ENCODE data around the gene SPTSSA.
"Not testable (repeated sequence)": the region's sequence is repeated elsewhere in the genome, so short reads cannot be mapped to it uniquely, and the experiment has no call there.

SPTSSA gene

DNA sequence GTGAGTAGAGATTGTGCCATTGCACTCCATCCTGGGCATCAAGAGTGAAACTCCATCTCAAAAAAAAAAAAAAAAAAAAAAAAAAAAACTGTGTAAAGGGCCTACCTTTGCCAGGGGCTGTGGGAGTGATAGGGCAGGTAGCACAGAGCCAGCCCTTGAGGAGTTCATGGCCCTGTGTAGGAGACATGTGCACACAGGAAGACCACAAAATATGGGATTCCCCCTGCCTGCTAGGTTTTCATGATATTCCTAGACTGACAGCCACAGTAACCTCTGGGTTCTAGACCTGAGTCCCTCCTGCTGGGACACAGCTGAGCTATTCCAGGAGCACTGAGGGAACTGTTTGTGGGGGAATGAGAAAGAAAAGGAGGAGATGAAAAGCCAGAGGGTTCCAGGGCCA, 8.3 kb upstream of the SPTSSA start:
- no peak for DNase-seq

DNA sequence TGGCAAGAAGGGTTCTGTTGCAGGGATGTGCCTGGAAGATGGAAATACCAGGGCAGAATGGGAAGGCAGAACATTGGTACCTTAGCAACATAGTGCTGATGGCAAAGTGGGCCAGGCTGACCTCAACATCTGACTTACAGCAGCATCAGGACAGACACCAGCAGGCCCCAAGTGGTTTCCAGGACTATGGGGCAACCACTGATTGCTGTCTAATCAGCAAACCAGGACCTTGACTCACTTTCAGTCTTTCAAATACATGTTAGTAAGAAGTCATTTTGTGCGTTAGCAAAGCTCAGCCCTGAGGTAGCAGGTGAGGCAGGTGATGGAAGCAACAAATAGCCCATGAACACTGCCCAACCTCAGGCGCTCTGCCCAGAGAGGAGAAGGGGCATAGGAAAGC, 4.7 kb upstream of the SPTSSA start:
- no peak for DNase-seq

DNA sequence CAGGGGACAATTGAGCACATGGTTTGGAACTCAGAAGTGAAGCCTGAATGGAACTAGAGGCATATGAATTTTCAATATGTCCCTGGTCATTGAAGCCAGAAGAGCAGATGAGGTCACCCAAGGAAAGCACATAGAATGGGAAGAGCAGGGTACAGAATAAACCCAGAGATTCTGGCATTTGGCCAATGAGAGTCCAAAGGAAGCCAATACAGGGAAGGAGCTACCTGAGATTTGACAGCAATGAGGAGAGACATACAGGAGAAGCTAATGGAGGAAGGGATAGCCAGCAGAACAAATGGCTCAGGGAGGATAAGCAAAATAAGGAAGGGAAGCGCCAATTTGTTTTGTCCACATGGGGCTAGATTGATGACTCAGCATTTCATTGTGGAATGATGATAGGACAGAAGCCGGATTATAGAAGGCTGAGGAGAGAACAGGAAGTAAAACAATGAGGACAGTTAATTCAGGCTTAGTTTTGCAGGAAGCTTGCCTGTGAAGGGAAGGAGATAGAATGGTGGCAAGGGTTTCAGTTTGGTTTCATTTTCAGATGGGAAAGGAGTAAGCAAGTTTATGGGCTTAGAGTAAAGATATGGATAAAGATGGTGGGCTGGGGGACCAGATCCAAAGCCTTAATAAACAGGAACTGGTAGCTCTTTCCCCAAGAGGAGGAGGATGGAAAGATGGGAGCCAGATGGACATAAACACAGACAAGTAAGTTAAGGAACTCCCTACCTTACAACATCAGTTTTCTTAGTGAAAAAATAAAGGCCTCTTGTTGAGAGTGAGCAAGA, 3.2 kb upstream of the SPTSSA start:
- DNase-seq: peak in 2 of 3 experiments; percentile 8 to 29

DNA sequence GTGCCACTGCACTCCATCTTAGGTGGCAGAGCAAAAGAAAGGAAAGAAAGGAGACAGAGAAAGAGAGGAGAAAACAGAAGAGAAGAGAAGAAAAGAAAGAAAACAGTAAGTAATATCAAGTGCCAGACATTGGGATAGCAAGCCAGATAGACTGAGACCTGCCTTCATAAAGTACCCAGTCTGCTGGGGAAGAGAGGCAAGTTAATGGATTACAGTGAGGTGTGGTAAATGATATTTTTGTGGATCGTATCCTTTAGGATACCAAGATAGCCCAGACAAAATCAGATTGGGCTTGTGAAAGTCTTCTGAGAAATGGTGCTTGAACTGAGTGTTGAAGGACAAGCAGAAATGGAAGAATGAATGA, 1.5 kb upstream of the SPTSSA start:
- DNase-seq: no peak

DNA sequence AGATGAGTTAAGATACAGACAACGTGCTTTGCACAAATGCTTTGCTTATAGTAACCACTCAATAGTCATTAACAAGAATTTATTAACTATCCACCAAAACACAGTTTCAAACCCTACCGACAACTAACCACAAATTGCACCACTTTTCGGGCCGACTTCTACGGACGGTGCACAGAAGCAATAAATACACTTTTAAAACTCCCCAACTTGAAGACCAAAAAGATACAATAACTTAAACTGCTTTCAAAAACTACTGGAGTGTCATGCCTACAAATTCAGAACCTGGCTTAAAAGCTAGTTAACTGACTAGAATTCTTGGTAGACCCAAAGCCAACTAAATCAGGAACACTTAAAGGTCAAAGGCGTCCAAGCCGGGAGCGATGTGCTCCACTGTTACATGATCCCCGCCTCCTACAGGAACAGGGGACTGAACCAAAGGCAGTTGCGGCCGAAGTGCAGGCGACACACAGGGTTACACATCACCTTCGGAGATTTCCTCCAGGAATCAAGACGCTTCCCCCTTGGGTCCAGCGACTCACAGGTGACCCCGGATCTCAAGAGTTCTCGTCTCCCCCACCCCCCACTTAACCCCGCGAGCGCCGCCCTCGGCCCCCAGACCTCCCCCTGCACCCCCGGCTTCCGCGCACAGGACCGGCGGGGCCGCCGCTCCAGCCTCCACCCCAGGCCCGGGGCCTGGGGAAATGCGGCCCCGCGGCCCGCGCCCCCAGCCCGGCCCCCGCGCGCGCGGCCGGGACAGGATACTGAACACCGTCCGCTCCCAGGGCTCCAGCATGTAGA, 507 bp downstream of the SPTSSA start:
- DNase-seq: peak; percentile 57 to 82 (median 75)

DNA sequence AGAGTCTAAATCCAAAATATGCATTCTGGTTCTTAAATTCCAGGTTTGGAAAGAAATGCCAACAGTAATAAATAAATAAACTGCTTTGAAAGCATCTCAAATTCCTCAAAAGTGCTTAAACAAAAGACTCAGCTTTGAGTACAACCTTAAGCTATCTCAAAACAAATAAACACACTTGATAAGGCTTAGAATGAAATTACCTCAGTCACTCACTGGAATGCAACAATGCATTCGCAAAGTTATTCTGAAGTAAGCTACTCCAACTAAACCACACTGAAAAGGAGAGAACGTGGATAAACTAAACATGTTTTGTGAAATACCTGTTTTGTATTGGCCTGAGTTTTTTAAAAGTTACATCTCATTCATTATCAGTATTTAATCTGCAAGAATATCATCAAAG, 1.2 kb downstream of the SPTSSA start:
- DNase-seq: peak in 1 of 3 experiments; percentile 42

DNA sequence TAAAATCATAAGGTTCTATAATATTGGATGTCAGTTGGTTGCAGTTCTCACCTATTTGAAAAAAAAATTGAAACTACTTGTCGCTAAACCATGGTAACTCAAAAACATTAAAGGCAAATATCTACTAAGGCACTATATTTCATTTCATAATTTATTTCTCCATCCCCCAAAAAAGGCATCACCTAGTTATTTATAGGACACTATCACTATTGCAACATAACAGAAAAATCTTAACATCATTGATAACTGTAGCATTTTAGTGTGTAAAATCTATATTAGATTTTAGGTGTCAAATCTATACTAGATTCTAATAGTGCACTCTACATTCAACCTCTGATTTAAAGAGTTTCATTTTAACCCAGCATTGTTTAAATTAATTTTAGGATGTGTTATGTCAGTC, 1.7 kb downstream of the SPTSSA start:
- no peak for DNase-seq

DNA sequence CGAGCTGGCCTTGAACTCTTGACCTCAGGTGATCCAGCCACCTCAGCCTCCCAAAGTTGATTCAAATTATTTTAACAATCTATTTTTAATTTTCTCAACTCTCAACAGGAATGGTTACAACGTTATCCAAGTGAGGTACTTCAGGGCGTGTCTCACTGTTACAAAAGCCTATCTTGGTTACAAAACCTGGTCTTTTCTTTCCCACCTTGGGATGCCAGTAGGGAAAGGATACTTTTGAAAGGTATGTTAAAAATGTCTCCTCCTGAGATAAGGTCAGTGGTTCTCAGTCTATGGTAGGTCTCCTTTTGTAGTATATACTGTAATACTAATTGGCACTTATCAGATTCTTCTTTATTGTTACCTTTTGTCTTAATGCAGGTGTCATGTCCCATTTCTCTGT, 4.9 kb downstream of the SPTSSA start:
- no peak for DNase-seq

DNA sequence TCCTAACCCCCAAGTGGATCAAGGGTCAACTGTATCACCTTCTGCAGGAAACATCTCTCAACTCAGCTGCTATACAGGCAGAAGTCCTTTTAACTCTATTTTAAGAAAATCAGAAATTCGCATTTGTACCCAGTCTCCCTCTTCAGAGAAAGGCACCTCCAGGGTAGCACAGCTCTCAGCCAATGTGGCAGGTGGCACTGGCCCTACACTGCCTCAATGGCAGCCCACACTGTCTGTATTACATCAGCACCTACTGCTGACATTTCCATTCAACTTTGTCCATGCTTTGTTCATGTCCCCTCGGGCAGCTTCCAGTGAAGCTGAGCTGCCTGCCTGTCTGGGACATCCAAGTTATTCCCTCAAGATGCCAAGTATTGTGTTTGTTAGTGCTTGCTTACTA, 8.8 kb downstream of the SPTSSA start:
- DNase-seq: no peak

DNA sequence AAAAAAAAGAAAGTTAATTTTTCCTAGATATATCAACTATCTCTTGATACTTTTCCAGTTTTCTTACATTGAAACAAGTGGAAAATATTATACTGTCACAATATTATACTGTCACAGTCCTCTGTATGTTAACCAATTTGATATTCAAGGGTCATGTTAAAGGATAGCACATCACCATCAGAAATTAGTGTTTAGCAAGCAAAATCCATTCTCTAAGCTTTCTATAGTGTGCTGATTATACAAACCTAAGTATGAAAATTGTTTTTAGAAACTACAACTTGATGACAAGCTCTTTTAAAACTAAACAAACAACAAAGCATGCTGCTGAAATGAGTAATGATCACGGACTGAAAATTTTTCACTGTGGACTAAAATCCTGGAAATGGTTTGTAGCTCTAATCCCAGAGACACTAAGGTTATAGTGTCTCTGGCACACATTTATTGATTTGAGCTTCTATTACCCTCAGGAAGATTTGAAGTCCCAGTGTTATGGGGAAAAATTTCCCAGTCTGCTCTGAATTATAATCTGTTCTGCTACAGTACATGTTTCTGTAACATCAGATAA, 9.7 kb downstream of the SPTSSA start:
- no peak for DNase-seq

DNA sequence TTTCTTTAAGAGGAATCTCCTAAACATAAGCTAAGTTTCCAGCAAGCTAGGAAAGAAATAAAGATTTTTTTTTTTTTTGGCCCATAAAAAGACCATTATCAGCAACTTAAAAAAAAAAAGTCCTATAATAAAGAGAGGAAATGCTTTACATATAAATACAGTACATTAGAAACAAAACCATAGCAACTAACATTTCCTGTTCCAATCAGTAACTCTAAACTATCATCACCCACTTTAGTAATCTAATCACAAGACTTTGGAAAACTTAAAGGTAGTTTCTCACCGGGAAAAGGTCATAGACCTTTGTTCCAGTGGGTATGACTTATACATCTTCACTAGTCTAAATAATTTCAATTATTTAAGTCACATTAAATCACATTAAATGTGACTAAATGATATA, 11.1 kb downstream of the SPTSSA start:
- no peak for DNase-seq

DNA sequence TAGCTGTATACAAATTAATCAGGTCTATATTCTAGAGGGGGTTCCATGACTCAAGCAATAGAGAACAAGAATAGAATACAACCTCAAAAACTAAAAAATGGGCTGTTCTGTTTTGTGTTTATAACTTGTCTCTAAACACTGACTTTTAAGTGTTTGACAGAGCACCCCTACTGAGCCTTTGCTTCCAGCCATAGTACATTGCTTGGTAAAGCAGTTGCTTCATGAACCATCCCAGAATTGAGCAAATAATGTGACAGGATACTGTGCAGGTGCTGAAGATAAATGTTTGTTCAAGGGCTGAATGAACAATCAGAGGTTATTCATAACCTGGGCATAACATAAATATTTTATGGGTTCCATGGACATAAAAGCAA, 11.5 kb downstream of the SPTSSA start:
- DNase-seq: peak; percentile 69 to 97 (median 83)

DNA sequence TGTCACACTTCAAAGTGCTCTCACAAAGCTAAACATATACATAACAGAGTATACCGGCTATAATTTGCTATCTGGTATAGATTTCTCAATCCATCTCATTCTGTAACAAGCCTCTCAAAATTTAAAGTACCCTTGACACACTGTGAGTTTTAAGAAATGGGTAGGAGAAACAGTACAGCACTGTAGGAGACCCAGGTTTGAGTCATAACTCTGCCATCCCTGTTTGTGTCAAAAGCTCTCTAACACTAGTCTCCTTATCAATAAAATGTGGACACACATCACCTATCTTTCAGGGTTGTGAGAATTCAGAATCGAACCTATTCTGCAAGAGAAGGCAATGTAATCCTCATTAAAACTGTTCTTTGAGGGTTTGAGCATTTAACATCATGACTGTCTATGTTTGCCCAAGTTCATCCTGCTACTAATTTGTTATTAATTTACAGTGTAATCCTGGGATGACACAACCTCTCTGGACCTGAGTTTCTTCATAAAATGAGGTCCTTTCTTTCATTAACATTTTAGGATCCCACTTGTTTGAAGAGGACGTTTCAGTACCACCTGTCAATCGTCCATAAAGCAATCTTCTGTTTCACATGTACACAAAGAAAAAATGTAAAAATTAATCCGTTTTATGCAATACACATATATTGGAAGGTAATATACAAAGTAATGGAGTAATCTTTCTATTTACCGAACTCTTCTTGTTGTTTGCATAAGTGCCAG, 12.1 kb downstream of the SPTSSA start:
- peak; percentile 55 to 88 (median 64) for DNase-seq

DNA sequence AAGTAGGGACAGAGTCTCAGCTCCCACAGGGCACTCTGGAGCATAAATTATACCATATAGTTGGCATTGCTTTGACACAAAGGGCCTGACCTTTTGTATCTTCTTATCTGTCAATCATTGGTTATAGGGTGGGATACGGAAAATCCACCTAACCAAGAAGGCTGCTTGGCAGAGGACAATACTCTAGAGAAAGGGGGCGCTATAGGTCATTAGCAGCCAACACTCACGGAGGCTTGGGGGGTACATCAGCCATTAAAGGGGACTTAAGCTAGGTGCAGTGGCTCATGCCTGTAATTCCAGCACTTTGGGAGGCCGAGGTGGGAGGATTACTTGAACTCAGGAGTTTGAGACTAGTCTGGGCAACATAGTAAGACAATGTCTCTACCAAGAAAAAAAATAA, 22.9 kb downstream of the SPTSSA start:
- DNase-seq: no peak

DNA sequence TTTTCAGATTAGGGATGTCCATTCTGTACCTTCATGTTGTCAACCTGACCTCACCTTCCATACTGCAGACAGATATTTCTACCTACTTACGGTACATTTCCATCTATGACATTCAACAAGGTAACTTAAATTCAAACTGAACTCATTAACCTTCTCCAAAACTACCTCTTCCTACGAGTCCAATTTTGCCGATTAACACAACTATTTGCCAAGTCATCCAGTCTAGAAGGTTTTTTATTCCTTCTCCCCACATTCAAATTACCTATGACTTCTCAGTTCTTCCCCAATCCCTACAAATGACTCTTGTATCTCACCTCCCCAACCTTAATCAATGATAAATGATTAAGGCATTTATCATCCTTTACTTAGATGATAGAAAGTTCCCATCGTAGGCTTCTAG, 23.6 kb downstream of the SPTSSA start:
- DNase-seq: no peak

DNA sequence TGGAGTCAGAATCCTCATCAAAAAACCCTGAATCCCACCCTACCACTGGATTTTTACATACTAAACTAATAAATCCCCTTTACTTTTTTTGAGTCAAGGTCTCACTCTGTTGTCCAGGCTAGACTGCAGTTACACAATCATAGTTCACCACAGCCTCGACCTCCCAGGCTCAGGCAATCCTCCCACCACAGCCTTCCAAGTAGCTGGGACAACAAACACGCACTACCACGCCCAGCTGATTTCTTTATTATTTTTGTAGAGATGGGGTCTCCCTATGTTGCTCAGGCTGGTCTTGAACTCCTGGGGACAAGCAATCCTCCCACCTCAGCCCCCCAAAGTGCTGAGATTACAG, 24.3 kb downstream of the SPTSSA start:
- no peak for DNase-seq

DNA sequence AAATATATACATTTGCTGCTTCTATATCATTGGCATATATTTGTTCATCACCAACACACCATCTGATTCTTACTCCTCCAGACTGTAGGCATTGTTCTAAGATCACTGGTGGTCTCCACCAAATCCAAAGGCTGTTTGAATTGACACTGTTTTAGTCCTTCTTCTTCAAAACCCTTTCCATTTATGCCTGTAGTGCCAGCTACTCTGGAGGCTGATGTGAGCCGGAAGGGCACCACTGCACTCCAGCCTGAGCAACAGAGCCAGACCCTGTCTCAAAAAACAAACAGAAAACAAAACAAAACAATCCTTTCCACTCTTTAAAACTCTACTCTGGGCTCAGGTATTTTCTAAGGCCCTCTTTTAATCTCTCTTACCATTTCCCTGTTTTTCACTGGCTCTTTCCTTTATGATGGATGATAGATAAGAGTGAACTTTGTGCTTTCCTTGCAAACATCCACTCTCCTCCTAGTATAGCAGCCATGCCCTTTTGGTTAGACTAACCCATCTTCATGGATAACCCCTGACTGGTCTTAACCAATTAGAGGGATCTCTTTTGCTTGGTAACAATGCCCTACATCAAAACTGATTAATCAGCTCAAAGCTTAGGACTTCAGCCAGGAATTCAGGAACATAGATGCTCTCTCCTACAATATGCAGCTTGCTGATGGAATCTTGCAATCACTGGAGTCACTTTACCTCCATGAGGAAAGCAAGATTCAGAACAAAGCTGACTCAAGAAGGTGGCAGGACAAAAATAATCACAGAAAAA, 24.9 kb downstream of the SPTSSA start:
- DNase-seq: no peak

DNA sequence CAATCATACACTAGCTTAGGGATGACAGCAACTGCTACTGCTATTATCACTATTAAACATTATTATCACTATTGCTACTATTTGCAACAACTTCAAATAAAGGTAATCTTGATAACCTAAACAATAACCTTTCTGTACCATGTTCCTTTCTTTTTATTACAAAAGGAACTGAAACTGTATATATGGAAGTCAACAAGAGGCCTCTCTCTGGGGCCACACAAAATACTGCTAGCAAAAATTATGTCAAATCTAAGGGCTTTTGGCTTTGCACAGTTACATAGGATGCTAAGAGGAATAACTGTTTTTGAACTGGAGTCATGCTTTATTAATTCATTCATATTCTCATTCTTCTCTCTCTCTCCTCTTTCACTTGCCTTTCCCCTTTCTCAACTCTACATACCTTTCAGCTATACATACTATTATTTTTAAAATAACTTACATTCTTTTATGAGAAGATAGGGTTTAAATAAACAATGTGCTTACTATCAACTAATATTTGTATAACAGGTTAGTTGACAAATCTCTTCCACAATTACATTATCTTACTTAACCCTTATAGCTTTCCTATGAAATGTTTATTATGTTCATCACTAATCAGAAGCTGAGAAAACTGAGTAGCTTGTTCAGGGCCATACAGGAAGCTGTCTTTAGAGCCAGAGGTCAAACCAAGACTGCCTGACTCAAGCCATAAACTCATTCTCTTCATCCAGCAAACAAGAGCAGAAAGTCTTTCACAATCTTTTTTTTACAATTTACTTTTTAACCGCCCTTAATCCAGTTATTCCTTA, 25.7 kb downstream of the SPTSSA start:
- no peak for DNase-seq

DNA sequence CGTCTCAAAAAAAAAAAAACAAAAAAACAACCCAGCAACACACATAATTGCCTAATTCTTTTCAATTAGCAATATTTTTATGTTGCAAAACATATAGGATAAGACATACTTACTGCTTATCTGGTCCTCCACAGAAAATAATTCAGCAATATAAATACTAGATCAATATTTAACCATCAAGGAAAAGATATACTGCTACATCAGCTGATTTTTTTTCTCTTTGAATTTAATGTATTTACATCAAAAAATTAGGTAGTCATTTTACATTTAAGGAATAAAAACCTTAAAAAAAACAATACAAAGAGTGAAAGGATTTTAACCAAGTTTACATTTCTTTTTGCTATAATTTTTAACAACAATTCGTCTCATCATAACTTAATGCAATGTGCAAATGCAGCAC, 28.1 kb downstream of the SPTSSA start:
- no peak for DNase-seq

DNA sequence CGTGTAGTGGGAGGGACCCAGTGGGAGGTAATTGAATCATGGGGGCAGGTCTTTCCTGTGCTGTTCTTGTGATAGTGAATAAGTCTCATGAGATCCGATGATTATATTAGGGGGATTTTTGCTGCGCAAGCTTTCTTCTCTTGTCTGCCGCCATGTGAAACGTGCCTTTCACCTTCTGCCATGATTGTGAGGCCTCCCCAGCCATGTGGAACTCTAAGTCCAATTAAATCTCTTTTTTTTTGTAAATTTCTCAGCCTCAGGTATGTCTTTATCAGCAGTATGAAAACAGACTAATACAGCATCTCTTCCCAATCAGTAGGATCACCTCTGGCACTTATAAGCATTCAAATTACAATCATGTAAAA, 34.0 kb downstream of the SPTSSA start:
- DNase-seq: not testable (repeated sequence)

DNA sequence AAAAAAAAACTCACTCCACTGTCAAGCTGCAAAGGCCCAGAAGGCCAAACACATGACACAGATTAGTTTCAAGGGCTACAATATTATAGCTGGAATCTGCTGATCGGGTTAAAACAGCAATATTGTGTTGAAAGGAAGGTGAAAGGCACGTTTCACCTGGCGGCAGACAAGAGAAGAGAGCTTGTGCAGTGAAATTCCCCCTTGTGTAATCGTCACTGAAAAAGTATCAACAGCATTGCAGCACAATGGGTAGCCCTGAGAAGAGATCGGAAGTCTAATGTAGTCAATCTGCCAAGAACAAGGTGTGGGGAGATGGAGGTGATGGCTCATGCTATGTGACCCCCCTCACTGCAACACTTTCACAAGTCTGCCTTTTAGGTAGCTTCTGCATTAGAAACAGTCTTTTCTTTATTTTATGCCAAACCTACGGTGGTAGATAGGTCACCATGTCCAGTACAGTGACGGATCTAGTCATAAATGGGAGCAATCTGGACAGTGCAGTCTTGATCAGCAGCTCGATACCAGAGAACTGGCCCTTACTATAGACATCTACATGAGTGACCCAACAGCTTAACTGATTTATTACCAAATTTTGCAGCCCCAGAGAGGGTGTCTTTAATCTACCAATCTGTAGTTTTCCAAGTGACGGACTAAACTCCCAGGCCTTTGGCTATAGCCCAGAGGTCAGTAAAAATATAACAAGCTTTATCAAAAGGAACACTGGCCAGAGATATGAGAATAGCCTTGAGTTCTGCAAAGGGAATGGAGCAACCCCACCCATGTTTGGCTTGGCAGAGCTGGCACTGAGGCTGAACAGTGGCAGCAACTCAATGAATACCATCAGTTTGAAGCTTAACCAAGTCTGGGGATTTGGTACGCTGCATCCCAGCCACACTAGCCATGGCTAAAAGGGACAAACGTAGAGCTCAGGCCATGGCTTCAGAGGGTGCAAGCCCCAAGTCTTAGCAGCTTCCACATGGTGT, 35.4 kb downstream of the SPTSSA start:
- DNase-seq: no peak

All from NCI-H1417 (cell line).